Gastrocnemius medialis (tissue), 4 donors: ENCODE measurements around the gene HUWE1.

ENCODE experiments used
- POLR2A ChIP-seq, 2 donors: fragments of 450-650 bp; IDR thresholded peaks; one replicate each; pipeline ENCODE4 v1.6.1; 2017; ENCODE audit warnings: antibody characterized with exemption in 2 of 2, mild to moderate bottlenecking in 2 of 2, moderate library complexity in 2 of 2
- TF ChIP-seq, protein P1 (sequence below), 5 experiments: fragments of 450-650 bp in 3 of 5; fragments of 200-600 bp in 2 of 5; sonication (generic) in 2 of 5; IDR thresholded peaks in 4 of 5; conservative IDR thresholded peaks in 1 of 5; 1 replicate in 4 of 5; 2 replicates in 1 of 5; pipeline ENCODE4 v1.5.1; 2016 to 2019; ENCODE audit warnings: antibody characterized with exemption in 5 of 5, mild to moderate bottlenecking in 3 of 5, moderate library complexity in 3 of 5

DNA sequence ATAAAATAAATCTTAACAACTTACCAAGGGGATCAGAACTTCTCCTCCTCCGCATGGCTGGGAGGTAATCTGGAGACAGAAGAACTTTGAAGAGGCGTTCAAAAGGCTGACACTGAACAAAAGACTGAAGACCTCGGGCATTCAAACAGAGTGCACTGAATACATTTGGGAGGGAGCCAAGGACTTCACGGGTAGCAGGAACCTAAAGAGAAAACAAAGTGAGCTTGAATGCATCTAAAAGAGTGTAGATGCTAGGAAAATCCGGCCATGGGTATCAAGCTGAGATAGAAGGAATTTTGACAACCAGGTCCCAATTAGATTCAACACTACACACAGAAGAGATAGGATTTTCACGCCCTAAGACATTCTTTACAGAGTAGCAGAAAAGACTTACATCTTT, 69.6 kb downstream of the HUWE1 start:
- TF ChIP-seq, protein P1, sequence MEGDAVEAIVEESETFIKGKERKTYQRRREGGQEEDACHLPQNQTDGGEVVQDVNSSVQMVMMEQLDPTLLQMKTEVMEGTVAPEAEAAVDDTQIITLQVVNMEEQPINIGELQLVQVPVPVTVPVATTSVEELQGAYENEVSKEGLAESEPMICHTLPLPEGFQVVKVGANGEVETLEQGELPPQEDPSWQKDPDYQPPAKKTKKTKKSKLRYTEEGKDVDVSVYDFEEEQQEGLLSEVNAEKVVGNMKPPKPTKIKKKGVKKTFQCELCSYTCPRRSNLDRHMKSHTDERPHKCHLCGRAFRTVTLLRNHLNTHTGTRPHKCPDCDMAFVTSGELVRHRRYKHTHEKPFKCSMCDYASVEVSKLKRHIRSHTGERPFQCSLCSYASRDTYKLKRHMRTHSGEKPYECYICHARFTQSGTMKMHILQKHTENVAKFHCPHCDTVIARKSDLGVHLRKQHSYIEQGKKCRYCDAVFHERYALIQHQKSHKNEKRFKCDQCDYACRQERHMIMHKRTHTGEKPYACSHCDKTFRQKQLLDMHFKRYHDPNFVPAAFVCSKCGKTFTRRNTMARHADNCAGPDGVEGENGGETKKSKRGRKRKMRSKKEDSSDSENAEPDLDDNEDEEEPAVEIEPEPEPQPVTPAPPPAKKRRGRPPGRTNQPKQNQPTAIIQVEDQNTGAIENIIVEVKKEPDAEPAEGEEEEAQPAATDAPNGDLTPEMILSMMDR (IDR thresholded peaks at IDR 0.05 in 4 of 5, conservative IDR thresholded peaks at IDR 0.05 in 1 of 5) = no peak
- TF ChIP-seq POLR2A (IDR thresholded peaks at IDR 0.05) = no peak
